Bronchial epithelial cell (primary cell): Measurements from ENCODE around the gene SETDB2. TPM values are rescaled to one million over a fixed set of nuclear protein-coding genes. Genes with fewer than 3 reads are reported as not detected.

ENCODE experiments used
- DNase-seq: peaks from one replicate; pipeline ENCODE4 v3.0.0-alpha.2; 2010; ENCODE audit warnings: low read depth
- FAIRE-seq: peaks from 2 replicates; lab custom pipeline; 2011; peaks lifted over from hg19 to GRCh38; lab: Jason Lieb, UNC
- H3K27me3 ChIP-seq: 2 replicates; pipeline ENCODE4 v1.5.1; 2011; ENCODE audit warnings: low read length; ENCODE audit not compliant: control insufficient read depth, insufficient read depth
- H3K36me3 ChIP-seq: 2 replicates; pipeline ENCODE4 v1.5.1; 2011; ENCODE audit warnings: low read length; ENCODE audit not compliant: control insufficient read depth, insufficient read depth
- H3K4me3 ChIP-seq: 2 replicates; pipeline ENCODE4 v1.5.1; 2011; ENCODE audit warnings: mild to moderate bottlenecking, low read depth, low read length, control low read depth
- total RNA-seq: library from RNA; depleted of rRNA; stranded (reverse); fragments of >200 nt; gene quantifications from 2 replicates; pipeline ENCODE4 v1.2.1, GENCODE V29; 2014
- TF ChIP-seq, protein P1 (sequence below): IDR thresholded peaks from 2 replicates; pipeline ENCODE4 v1.5.1; 2011; ENCODE audit warnings: mild to moderate bottlenecking, moderate library complexity, low read length, control low read depth, inconsistent platforms; ENCODE audit not compliant: insufficient read depth, severe bottlenecking

SETDB2 gene
- total RNA-seq, 1 donor from 2014 or later: 5.3 TPM

DNA sequence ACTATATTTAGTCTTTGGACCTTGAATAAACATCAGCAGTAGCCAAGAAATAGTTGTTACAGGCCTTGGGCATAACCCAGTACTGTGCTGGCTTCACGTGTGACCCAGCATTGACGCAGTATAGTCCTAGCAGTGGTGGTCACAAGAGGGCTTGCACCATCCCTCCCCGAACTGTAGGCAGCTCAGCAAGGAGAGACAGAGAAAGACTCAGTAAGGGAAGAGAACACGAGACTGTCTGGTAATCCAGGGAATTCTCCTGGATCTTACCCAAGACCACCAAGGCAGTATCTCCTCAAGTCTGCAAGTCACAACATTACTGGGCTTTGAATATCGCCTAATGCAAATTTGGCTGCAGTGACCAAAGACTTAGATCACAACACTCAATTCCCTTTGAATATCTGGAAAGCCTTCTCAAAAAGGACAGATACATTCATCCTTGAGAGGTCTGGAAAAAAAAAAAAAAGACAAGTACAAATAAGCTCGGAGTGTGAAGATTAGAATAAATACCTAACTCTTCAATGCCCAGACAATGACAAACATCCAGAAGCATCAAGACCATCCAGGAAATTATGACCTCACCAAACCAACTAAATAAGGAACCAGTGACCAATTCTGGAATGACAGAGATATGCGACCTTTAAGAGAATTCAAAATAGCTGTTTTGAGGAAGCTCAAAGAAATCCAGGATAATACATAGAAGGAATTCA, 39.9 kb upstream of the SETDB2 start:
- peak; percentile 13 for FAIRE-seq
- H3K4me3 ChIP-seq: no peak overlapping the region
- no peak for DNase-seq
- TF ChIP-seq, protein P1, sequence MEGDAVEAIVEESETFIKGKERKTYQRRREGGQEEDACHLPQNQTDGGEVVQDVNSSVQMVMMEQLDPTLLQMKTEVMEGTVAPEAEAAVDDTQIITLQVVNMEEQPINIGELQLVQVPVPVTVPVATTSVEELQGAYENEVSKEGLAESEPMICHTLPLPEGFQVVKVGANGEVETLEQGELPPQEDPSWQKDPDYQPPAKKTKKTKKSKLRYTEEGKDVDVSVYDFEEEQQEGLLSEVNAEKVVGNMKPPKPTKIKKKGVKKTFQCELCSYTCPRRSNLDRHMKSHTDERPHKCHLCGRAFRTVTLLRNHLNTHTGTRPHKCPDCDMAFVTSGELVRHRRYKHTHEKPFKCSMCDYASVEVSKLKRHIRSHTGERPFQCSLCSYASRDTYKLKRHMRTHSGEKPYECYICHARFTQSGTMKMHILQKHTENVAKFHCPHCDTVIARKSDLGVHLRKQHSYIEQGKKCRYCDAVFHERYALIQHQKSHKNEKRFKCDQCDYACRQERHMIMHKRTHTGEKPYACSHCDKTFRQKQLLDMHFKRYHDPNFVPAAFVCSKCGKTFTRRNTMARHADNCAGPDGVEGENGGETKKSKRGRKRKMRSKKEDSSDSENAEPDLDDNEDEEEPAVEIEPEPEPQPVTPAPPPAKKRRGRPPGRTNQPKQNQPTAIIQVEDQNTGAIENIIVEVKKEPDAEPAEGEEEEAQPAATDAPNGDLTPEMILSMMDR: no peak
- H3K36me3 ChIP-seq: no peaks in the 10 kb centered on the region
- no peaks in the 10 kb centered on the region for H3K27me3 ChIP-seq

GRCh38 chr13:49404703-49405020, 39.4 kb upstream of the SETDB2 start:
- no peak for FAIRE-seq
- Histone ChIP-seq H3K27me3 (no peaks in the 10 kb centered on the region), H3K4me3 (no peak overlapping the region), H3K36me3 (no peaks in the 10 kb centered on the region)
- TF ChIP-seq, protein P1: no peak
- no peak for DNase-seq

DNA sequence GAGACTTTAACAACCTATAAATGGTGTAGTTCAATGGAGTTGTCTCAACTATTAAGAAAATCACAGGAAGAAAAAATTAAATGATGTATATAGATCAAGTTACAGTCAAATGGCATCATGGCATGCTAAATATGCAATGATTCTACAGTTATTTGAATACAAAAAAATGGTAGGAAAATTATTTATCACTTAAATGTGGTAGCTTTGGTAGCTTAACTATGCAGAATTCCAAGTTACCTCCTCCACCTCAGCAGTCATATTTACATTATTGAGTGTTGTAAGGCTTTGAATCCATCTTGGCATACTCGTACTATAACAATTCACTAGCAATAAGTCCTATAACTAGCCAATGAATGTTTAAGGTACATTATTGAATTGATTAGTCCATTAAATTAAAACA, 37.0 kb upstream of the SETDB2 start:
- Histone ChIP-seq H3K36me3 (no peaks in the 10 kb centered on the region), H3K4me3 (no peak overlapping the region), H3K27me3 (no peaks in the 10 kb centered on the region)
- FAIRE-seq (no peak), DNase-seq (no peak)
- TF ChIP-seq, protein P1: no peak

GRCh38 chr13:49407936-49408335, 36.1 kb upstream of the SETDB2 start:
- Histone ChIP-seq H3K27me3 (no peaks in the 10 kb centered on the region), H3K36me3 (no peaks in the 10 kb centered on the region), H3K4me3 (no peak overlapping the region)
- TF ChIP-seq, protein P1: no peak
- DNase-seq: no peak
- FAIRE-seq: no peak

GRCh38 chr13:49409008-49409407, 35.1 kb upstream of the SETDB2 start:
- H3K27me3 ChIP-seq: no peaks in the 10 kb centered on the region
- DNase-seq (peak; percentile 25), FAIRE-seq (no peak)
- H3K4me3 ChIP-seq: no peak overlapping the region
- TF ChIP-seq, protein P1: no peak
- no peaks in the 10 kb centered on the region for H3K36me3 ChIP-seq

- Histone ChIP-seq H3K36me3 (no peaks in the 10 kb centered on the region), H3K27me3 (no peaks in the 10 kb centered on the region), H3K4me3 (no peak overlapping the region)
- FAIRE-seq (no peak), DNase-seq (no peak)
- TF ChIP-seq, protein P1: no peak
Measured at GRCh38 chr13:49410006-49410405, 34.1 kb upstream of the SETDB2 start.
